Activated T-helper 2 cell treated with anti-CD3 and anti-CD28 coated beads, Interferon-gamma antibody, Interleukin-2, Interleukin-4, amounts not matched to agents 10 μg/mL and 5 μg/mL and 100 μg/mL, durations not matched to agents 14 hours and 24 hours and 36 hours (primary cell): ENCODE data around the gene MKRN1. TPM values are rescaled to one million over a fixed set of nuclear protein-coding genes. Genes with fewer than 3 reads are reported as not detected.
A peak's percentile ranks its signal among the peaks of the same experiment; 100 is the strongest.
"Not testable (repeated sequence)": the region's sequence is repeated elsewhere in the genome, so short reads cannot be mapped to it uniquely, and the experiment has no call there.

ENCODE experiments used
- DNase-seq: peaks from one replicate; pipeline ENCODE4 v3.0.0; 2021; ENCODE audit warnings: low spot score
- H3K27ac Mint-ChIP-seq: one replicate; pipeline ENCODE4 v1.8.0; 2021; ENCODE audit warnings: mixed read lengths
- H3K27me3 Mint-ChIP-seq: one replicate; pipeline ENCODE4 v1.8.0; 2021; ENCODE audit warnings: low read depth, mixed read lengths
- H3K36me3 Mint-ChIP-seq: one replicate; pipeline ENCODE4 v1.8.0; 2021; ENCODE audit warnings: low read depth, mixed read lengths
- H3K4me1 Mint-ChIP-seq: one replicate; pipeline ENCODE4 v1.8.0; 2021; ENCODE audit warnings: low read depth, mixed read lengths
- H3K4me3 Mint-ChIP-seq: one replicate; pipeline ENCODE4 v1.8.0; 2021; ENCODE audit warnings: low read depth, mild to moderate bottlenecking, moderate library complexity, mixed read lengths
- H3K9me3 Mint-ChIP-seq: one replicate; pipeline ENCODE4 v1.8.0; 2021; ENCODE audit warnings: mixed read lengths
- intact Hi-C: fragments of 100-400 bp; cut with micrococcal nuclease; formaldehyde crosslinking; loops from one replicate; pipeline ENCODE4 v1.15.1; 2023
- total RNA-seq: library from RNA; stranded (reverse); gene quantifications from 2 replicates; pipeline ENCODE4 v1.2.3, GENCODE V29; 2022

Gene MKRN1
- total RNA-seq, 1 donor from 2014 or later, result 73.6 TPM

DNA sequence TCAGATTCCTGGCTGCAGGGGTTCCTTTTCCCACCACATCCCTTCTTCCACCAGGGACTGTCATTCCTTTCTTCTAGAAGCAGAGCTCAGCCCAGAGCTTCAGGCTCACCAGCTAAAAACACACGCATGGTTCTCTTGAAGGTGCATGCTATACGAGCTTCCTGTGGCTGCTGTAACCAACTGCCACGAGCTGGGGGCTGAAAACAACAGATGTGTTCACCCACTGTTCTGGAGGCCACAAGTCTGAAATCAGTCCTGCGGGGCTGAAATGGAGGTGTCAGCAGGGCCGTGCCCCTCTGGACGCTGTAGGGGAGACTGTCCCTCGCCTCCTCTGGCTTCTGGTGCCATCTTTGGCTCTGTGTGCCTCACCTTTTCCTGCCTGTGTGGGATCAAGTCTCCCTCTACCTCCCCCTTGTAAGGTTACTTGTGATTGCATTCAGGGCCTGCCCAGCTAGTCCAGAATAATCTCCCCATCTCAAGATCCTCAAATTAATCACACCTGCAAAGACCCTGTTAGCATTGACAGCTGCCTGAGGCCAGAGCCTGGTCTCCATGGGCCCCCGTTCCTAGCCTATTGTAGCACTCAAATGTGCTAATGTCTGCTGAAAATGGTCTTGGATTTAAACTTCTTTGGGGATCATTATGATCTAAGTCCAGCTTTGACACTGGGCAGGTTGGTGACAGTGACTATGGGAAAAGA, 61.7 kb downstream of the MKRN1 start:
- H3K27ac Mint-ChIP-seq, result peak overlapping the region; percentile 57
- no peaks in the 10 kb centered on the region for H3K27me3 Mint-ChIP-seq
- H3K36me3 Mint-ChIP-seq, result peaks cover 30% of the 10 kb centered on the region
- H3K9me3 Mint-ChIP-seq, result no peaks in the 10 kb centered on the region
- peak overlapping the region; percentile 35 for H3K4me3 Mint-ChIP-seq
- H3K4me1 Mint-ChIP-seq, result peaks cover 29% of the 10 kb centered on the region
- DNase-seq, result no peak
- intact Hi-C loops, result no loop called here

DNA sequence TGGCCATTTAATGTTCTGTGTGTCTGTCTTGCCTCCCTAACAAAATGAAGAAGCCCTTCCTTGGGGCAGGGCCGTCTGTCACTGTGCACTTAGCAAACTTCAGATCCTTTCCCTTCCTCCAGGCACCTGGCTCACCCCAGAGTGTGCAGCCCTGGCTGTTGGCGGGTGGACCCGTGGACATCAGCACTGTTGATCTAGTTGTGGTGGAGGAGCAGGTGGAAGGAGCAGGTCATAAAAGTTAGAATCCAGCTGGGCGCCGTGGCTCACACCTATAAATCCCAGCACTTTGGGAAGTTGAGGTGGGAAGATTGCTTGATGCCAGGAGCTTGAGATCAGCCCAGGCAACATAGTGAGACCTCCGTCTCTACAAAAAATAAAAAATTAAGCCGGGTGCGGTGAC, 62.7 kb downstream of the MKRN1 start:
- Mint-ChIP-seq H3K27ac (peak overlapping the region; percentile 46), H3K27me3 (no peaks in the 10 kb centered on the region), H3K4me1 (peaks cover 29% of the 10 kb centered on the region), H3K4me3 (no peak overlapping the region), H3K9me3 (no peaks in the 10 kb centered on the region), H3K36me3 (peaks cover 36% of the 10 kb centered on the region)
- no peak for DNase-seq
- intact Hi-C loops, result no loop called here

DNA sequence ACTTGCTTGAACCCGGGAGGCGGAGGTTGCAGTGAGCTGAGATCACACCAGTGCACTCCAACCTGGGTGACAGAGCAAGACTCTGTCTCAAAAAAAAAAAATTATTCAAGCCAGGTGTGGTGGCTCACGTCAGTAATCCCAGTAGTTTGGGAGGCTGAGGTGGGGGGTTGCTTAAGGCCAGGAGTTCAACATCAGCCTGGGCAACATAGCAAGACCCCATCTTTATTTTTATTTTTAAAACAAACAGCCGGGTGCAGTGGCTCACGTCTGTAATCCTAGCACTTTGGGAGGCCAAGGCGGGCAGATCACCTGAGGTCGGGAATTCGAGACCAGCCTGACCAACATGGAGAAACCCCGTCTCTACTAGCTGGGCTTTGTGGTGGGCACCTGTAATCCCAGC, 63.5 kb downstream of the MKRN1 start:
- H3K9me3 Mint-ChIP-seq, H3K27ac Mint-ChIP-seq, DNase-seq, H3K4me3 Mint-ChIP-seq, intact Hi-C loops, H3K27me3 Mint-ChIP-seq: not testable (repeated sequence)
- H3K4me1 Mint-ChIP-seq, result peaks cover 29% of the 10 kb centered on the region
- H3K36me3 Mint-ChIP-seq, result peaks cover 42% of the 10 kb centered on the region

DNA sequence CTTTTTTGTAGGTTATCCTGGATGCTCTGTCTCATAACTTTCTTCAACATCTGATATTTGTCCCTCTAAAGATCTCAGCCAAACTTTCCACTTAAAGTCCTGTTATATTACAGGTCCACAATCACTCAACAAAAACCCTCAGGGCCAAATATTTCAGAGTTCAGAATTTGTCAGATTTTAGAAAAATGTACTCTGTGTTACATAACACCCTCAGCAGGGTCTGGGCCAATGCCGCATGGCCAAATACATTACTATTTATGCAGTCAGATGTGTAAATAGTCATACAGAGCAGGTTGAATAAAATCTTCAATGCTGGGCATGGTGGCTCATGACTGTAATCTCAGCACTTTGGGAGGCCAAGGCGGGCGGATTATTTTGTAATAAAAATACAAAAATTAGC, 63.9 kb downstream of the MKRN1 start:
- peaks cover 44% of the 10 kb centered on the region for H3K36me3 Mint-ChIP-seq
- DNase-seq, result no peak
- no peaks in the 10 kb centered on the region for H3K27me3 Mint-ChIP-seq
- H3K4me3 Mint-ChIP-seq, result no peak overlapping the region
- H3K9me3 Mint-ChIP-seq, result no peaks in the 10 kb centered on the region
- no peak overlapping the region for H3K27ac Mint-ChIP-seq
- H3K4me1 Mint-ChIP-seq, result peaks cover 29% of the 10 kb centered on the region
- intact Hi-C loops, result no loop called here

DNA sequence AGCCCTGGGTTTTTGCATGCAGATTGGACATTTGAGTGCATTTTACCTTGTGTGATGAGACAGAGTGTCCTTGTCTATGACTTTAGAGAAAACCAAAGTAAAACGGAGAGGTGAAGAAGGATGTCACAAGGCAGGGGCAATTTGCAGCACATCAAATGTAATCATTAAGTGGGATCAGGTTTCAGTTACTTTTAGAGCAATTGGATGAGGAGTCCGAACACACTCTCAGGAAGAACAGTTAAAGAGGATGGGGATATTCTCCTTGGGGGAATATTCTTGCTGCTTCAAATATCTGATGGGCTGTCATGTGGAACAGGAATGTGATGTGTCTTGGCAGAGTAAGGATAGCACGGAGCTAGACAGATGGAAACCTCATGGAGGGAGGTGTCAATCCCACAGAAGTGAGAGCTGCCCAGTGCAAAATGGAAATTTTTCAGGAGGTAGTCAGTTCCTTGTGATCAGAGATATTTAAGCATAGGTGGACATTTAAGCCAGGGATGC, 74.7 kb downstream of the MKRN1 start:
- Mint-ChIP-seq H3K4me3 (peak overlapping the region; percentile 92), H3K9me3 (no peaks in the 10 kb centered on the region), H3K36me3 (peaks cover 30% of the 10 kb centered on the region), H3K27me3 (no peaks in the 10 kb centered on the region), H3K4me1 (peaks cover 41% of the 10 kb centered on the region), H3K27ac (peak overlapping the region; percentile 93)
- intact Hi-C loops, result loop anchor here (2.0 to 5.0 kb wide), 6 partner anchors 34 to 518 kb away; partner anchors contain the start of genes BRAF, KDM7A, NDUFB2 and PARP12
- DNase-seq, result no peak

DNA sequence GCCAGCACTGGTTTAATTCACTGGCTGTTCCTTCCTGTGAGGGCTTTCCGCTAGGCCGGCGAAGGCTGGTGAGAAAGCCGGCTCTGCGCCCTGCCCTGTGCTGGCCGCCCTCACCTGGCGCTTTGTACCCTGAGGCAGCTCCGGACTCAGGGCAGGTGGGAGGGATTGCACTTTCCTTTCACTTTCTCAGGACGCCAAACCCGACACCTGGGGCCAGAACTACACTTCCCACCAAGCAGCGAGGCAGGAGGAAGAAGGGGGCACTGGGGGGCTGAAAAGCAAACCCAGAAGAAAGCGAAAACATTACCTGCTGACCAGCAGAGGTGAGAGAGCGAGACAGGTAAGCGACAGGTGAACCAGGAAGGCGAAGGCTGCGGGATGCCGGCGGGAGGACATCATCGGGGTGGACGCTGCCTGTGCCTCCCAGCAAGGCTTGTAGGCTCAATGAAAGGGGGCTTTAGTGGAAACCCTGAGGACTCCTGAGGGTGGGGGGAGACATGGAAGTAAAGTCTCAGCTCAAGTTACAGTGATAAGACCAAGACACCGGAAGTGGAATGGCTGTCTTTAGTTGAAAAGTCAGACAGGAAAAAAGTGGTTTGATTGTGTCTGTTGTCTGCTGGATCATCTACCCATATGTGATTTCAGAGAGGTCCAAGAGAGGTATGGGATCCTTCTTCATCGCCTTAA, 75.3 kb downstream of the MKRN1 start, which contains the start of gene RAB19:
RAB19 (plus strand) TSS at position 181 of the 687 bp plus-strand sequence. CDS start 3,589 bp downstream, outside the sequence.
- DNase-seq, result peak; percentile 43
- no peaks in the 10 kb centered on the region for H3K9me3 Mint-ChIP-seq
- intact Hi-C loops, result loop anchor here (2.0 to 5.0 kb wide), 8 partner anchors 15 to 518 kb away; partner anchors contain the start of genes BRAF, KDM7A, NDUFB2 and PARP12
- H3K27ac Mint-ChIP-seq, result peak within 1 kb of the TSS; percentile 95
- H3K36me3 Mint-ChIP-seq, result peaks cover 30% of the 10 kb centered on the region
- peak within 1 kb of the TSS; percentile 92 for H3K4me3 Mint-ChIP-seq
- H3K27me3 Mint-ChIP-seq, result no peaks in the 10 kb centered on the region
- peaks cover 42% of the 10 kb centered on the region for H3K4me1 Mint-ChIP-seq

Other genes with a start within 250 kb of the MKRN1 start
- gene SLC37A3, start 81.0 kb downstream of the MKRN1 start, total RNA-seq, result 98.3 and 105 TPM in 2 replicates
- gene RAB19, start 75.4 kb downstream of the MKRN1 start, total RNA-seq, result 12.5 and 14.5 TPM in 2 replicates
- gene DENND2A, start 161.3 kb upstream of the MKRN1 start, total RNA-seq, result not detected in 2 replicates
- gene ADCK2, start 193.4 kb upstream of the MKRN1 start, total RNA-seq, result 26.3 and 29.9 TPM in 2 replicates
- gene NDUFB2, start 217.2 kb upstream of the MKRN1 start, total RNA-seq, result 172 and 178 TPM in 2 replicates